K562 (cell line): ENCODE measurements around the gene HSF2. TPM values are rescaled to one million over a fixed set of nuclear protein-coding genes. Genes with fewer than 3 reads are reported as not detected.

Source experiments
- ATAC-seq: fragments of 200-7000 bp; cut with Tn5 transposase; 3 replicates; pipeline ENCODE4 v1.9.1; 2020; ENCODE audit warnings: moderate library complexity
- BruUV-seq: library from RNA; stranded (reverse); fragments of 400-500 nt; replicated peaks from 2 replicates; lab custom pipeline; 2021; lab: Mats Ljungman, UMichigan
- CTCF ChIA-PET: fragments of 300-600 bp; formaldehyde crosslinking; extraction: SDS; loops from one replicate; lab custom pipeline; 2021; ENCODE audit warnings: low intra/inter-chr PET ratio; lab: Yijun Ruan, JAX
- POLR2A ChIA-PET: fragments of 300-600, 350-650 bp; sonication (Branson Sonifier 250); formaldehyde crosslinking; extraction: SDS; loops from one replicate; lab custom pipeline; 2021; ENCODE audit warnings: antibody characterized with exemption, inconsistent platforms; lab: Yijun Ruan, JAX
- DNase-seq, 4 experiments: peaks; one replicate each; pipeline versions ENCODE4 v3.0.0 to v3.0.0-alpha.2; 2011 to 2018; ENCODE audit warnings: low spot score in 3 of 4, mixed read lengths in 3 of 4; ENCODE audit errors: extremely low read depth in 1 of 4
- FAIRE-seq: peaks from 2 replicates; lab custom pipeline; 2011; peaks lifted over from hg19 to GRCh38; lab: Jason Lieb, UNC
- H2AFZ ChIP-seq: 2 replicates; pipeline ENCODE4 v1.6.0; 2011; ENCODE audit warnings: low read depth, low read length, control low read depth, inconsistent platforms
- H3K27ac ChIP-seq: fragments of 200-600 bp; 3 replicates; pipeline ENCODE4 v1.8.0; 2011; ENCODE audit warnings: low read depth, mild to moderate bottlenecking, control low read depth, inconsistent platforms, low read length, moderate library complexity, mixed read lengths; ENCODE audit errors: extremely low read depth
- H3K27me3 ChIP-seq, 2 experiments: fragments of 300-600 bp in 1 of 2; 2 replicates in 1 of 2; 3 replicates in 1 of 2; pipeline versions ENCODE4 v1.6.0 to v1.8.0; 2011; ENCODE audit warnings: inconsistent platforms in 2 of 2, low read length in 2 of 2, mild to moderate bottlenecking in 1 of 2, mixed read lengths in 1 of 2, moderate library complexity in 1 of 2; ENCODE audit not compliant: control insufficient read depth in 2 of 2, insufficient read depth in 2 of 2
- H3K36me3 ChIP-seq: fragments of 300-600 bp; 3 replicates; pipeline ENCODE4 v1.8.0; 2011; ENCODE audit warnings: mild to moderate bottlenecking, low read length, inconsistent platforms; ENCODE audit not compliant: control insufficient read depth, insufficient read depth
- H3K4me1 ChIP-seq, 2 experiments: fragments of 200-600 bp in 1 of 2; replicated peaks in 1 of 2; 2 replicates in 1 of 2; 3 replicates in 1 of 2; pipeline versions ENCODE4 v1.5.1 to v1.8.0; 2011; ENCODE audit warnings: inconsistent platforms in 2 of 2, low read length in 2 of 2, mild to moderate bottlenecking in 1 of 2, mixed read lengths in 1 of 2, moderate library complexity in 1 of 2; ENCODE audit not compliant: control insufficient read depth in 2 of 2, insufficient read depth in 2 of 2
- H3K4me2 ChIP-seq: 2 replicates; pipeline ENCODE4 v1.6.1; 2011; ENCODE audit warnings: low read length, control low read depth, inconsistent platforms, mixed read lengths; ENCODE audit not compliant: insufficient read depth
- H3K4me3 ChIP-seq: fragments of 200-600 bp; sonication (generic), shearing (Covaris generic); 2 replicates; pipeline ENCODE4 v1.5.1; 2016; ENCODE audit warnings: control low read depth, inconsistent platforms
- H3K79me2 ChIP-seq: fragments of 200-600 bp; 3 replicates; pipeline ENCODE4 v1.8.0; 2011; ENCODE audit warnings: low read length, inconsistent platforms; ENCODE audit not compliant: control insufficient read depth, insufficient read depth
- H3K9ac ChIP-seq, 2 experiments: 2 replicates each; pipeline versions ENCODE4 v1.6.0 to v1.6.1; 2011; ENCODE audit warnings: low read depth in 2 of 2, low read length in 2 of 2, control low read depth in 1 of 2, inconsistent platforms in 1 of 2, mild to moderate bottlenecking in 1 of 2, mixed read lengths in 1 of 2; ENCODE audit not compliant: insufficient read depth in 1 of 2
- H3K9me1 ChIP-seq: one replicate; pipeline ENCODE4 v1.6.0; 2011; ENCODE audit warnings: inconsistent platforms, mild to moderate bottlenecking, low read length, moderate library complexity; ENCODE audit not compliant: control insufficient read depth, insufficient read depth
- H3K9me3 ChIP-seq: replicated peaks from 2 replicates; pipeline ENCODE4 v1.5.1; 2011; ENCODE audit warnings: low read depth, low read length, inconsistent platforms; ENCODE audit not compliant: control insufficient read depth, insufficient read depth
- H4K20me1 ChIP-seq: replicated peaks from 2 replicates; pipeline ENCODE4 v1.6.1; 2011; ENCODE audit warnings: low read length, inconsistent platforms, mixed read lengths; ENCODE audit not compliant: control insufficient read depth, insufficient read depth
- E2F1 ChIP-seq: sonication (generic); formaldehyde crosslinking; IDR thresholded peaks from 2 replicates; pipeline ENCODE4 v1.8.1; 2023; ENCODE audit warnings: mild to moderate bottlenecking, missing genetic modification reagents, moderate library complexity
- ELF4 ChIP-seq: fragments of 450-650 bp; formaldehyde crosslinking; IDR thresholded peaks from 2 replicates; pipeline ENCODE4 v1.4.0; 2022; ENCODE audit warnings: missing genetic modification characterization
- ETV5 ChIP-seq: sonication (generic); formaldehyde crosslinking; IDR thresholded peaks from 2 replicates; pipeline ENCODE4 v1.4.0; 2020; ENCODE audit warnings: low read depth, mild to moderate bottlenecking, missing genetic modification reagents
- GABPA ChIP-seq: fragments of 200-800 bp; sonication (Bioruptor generic); conservative IDR thresholded peaks from 2 replicates; pipeline ENCODE4 v1.6.1; 2016; ENCODE audit warnings: low read depth, missing genetic modification characterization, missing compliant biosample characterization
- ID3 ChIP-seq, 2 experiments: fragments of 250-450 bp in 1 of 2; fragments of 450-650 bp in 1 of 2; sonication (Bioruptor Pico) in 1 of 2; IDR thresholded peaks; 2 replicates each; pipeline versions ENCODE4 v1.6.1 to v1.8.0; 2016 to 2021; ENCODE audit warnings: mild to moderate bottlenecking in 2 of 2, moderate library complexity in 2 of 2, missing compliant biosample characterization in 1 of 2, missing genetic modification characterization in 1 of 2
- ILF3 ChIP-seq: fragments of 450-650 bp; IDR thresholded peaks from 2 replicates; pipeline ENCODE4 v1.6.1; 2018; ENCODE audit warnings: antibody characterized with exemption, mild to moderate bottlenecking, moderate library complexity, borderline replicate concordance
- JUND ChIP-seq, 2 experiments: IDR thresholded peaks; 2 replicates in 1 of 2; 3 replicates in 1 of 2; pipeline ENCODE4 v1.6.1; 2011; ENCODE audit warnings: borderline replicate concordance in 2 of 2, low read depth in 2 of 2, low read length in 2 of 2, improper control_type of control experiment in 1 of 2, missing biosample characterization in 1 of 2, missing genetic modification characterization in 1 of 2, missing genetic modification reagents in 1 of 2
- POLR3G ChIP-seq: IDR thresholded peaks from 2 replicates; pipeline ENCODE4 v1.6.1; 2011; ENCODE audit not compliant: insufficient read length, insufficient replicate concordance; ENCODE audit errors: extremely low read depth
- ZBED1 ChIP-seq: IDR thresholded peaks from 2 replicates; pipeline ENCODE4 v1.6.1; 2014
- ZNF354B ChIP-seq: fragments of 250-450 bp; sonication (Bioruptor Pico); IDR thresholded peaks from 2 replicates; pipeline ENCODE4 v1.4.0; 2020
- ZNF449 ChIP-seq: fragments of 250-450 bp; sonication (Bioruptor Pico); IDR thresholded peaks from 2 replicates; pipeline ENCODE4 v1.8.0; 2022; ENCODE audit warnings: moderate library complexity, mild to moderate bottlenecking, inconsistent platforms
- ZNF778 ChIP-seq: fragments of 450-650 bp; formaldehyde crosslinking; IDR thresholded peaks from 2 replicates; pipeline ENCODE4 v1.4.0; 2020; ENCODE audit warnings: mild to moderate bottlenecking, moderate library complexity
- in situ Hi-C: fragments of 300-500 bp; cut with MboI; formaldehyde crosslinking; loops from 4 replicates; pipeline ENCODE4 v1.15.0; 2018; ENCODE audit warnings: inconsistent platforms, mixed read lengths
- intact Hi-C: fragments of 100-400 bp; cut with micrococcal nuclease; formaldehyde crosslinking; loops from 2 replicates; pipeline ENCODE4 v1.14.2; 2022
- polyA plus RNA-seq, 8 experiments: library from polyadenylated mRNA; depleted of rRNA in 4 of 8; stranded (reverse) in 5 of 8; unstranded in 3 of 8; fragments of >200 nt; fragmentation: Nextera tagmentation in 2 of 8; fragmentation: Illumina TruSeq in 1 of 8; extraction: Ambion mirVana in 2 of 8; extraction: Trizol in 1 of 8; gene quantifications; 2 replicates each; pipeline versions ENCODE4 v1.2.1 to v1.2.3, GENCODE V29; 2011 to 2014; ENCODE audit warnings: inconsistent platforms in 1 of 8, missing spikeins in 1 of 8
- total RNA-seq, 7 experiments: library from RNA; depleted of rRNA in 6 of 7; stranded (reverse); fragments of >200 nt in 6 of 7; fragmentation: Illumina TruSeq in 2 of 7; extraction: Trizol in 2 of 7; gene quantifications; 2 replicates each; pipeline versions ENCODE4 v1.2.1 to v1.2.3, GENCODE V29; 2011 to 2021; ENCODE audit warnings: low replicate concordance in 1 of 7
- TF ChIP-seq, protein P1 (sequence below), 2 experiments: fragments of 450-650 bp; IDR thresholded peaks; 2 replicates each; pipeline ENCODE4 v1.6.1; 2018; ENCODE audit warnings: mild to moderate bottlenecking in 2 of 2, low read depth in 1 of 2; ENCODE audit not compliant: partially characterized antibody in 2 of 2

Gene HSF2
- total and polyA plus RNA-seq, 9 of the 15 experiments (the other 6 are each of a cell fraction or from before 2014, with no cell fraction given): 19.1 to 73.1 (median 29.2) TPM

GRCh38 chr6:122352981-122353664 is 46.3 kb upstream of the HSF2 start:
- no peaks in the 10 kb centered on the region for H4K20me1 ChIP-seq
- DNase-seq (no peak), FAIRE-seq (no peak), ATAC-seq (no peak)
- H3K4me1 ChIP-seq: no peaks in the 10 kb centered on the region
- no peaks in the 10 kb centered on the region; a peak in 1 of 5 replicates for H3K27me3 ChIP-seq
- H3K9me3 ChIP-seq: no peaks in the 10 kb centered on the region
- in situ Hi-C loops: no loop called here
- no peak overlapping the region for H3K27ac ChIP-seq
- CTCF ChIA-PET: no interaction called here
- H2AFZ ChIP-seq: no peak overlapping the region
- intact Hi-C loops: no loop called here
- no TSS peak for BruUV-seq
- no peak for TF ChIP-seq ID3 (CRISPR knock-in tag; IDR thresholded peaks at IDR 0.05)
- TF ChIP-seq ID3 (tag; IDR thresholded peaks at IDR 0.05): no peak
- no peak for TF ChIP-seq ZNF449 (CRISPR knock-in tag)
- TF ChIP-seq E2F1 (CRISPR knock-in tag): no peak
- TF ChIP-seq ZBED1: no peak
- no peak for TF ChIP-seq ZNF778 (CRISPR knock-in tag)
- no peak for TF ChIP-seq ILF3
- TF ChIP-seq, protein P1, sequence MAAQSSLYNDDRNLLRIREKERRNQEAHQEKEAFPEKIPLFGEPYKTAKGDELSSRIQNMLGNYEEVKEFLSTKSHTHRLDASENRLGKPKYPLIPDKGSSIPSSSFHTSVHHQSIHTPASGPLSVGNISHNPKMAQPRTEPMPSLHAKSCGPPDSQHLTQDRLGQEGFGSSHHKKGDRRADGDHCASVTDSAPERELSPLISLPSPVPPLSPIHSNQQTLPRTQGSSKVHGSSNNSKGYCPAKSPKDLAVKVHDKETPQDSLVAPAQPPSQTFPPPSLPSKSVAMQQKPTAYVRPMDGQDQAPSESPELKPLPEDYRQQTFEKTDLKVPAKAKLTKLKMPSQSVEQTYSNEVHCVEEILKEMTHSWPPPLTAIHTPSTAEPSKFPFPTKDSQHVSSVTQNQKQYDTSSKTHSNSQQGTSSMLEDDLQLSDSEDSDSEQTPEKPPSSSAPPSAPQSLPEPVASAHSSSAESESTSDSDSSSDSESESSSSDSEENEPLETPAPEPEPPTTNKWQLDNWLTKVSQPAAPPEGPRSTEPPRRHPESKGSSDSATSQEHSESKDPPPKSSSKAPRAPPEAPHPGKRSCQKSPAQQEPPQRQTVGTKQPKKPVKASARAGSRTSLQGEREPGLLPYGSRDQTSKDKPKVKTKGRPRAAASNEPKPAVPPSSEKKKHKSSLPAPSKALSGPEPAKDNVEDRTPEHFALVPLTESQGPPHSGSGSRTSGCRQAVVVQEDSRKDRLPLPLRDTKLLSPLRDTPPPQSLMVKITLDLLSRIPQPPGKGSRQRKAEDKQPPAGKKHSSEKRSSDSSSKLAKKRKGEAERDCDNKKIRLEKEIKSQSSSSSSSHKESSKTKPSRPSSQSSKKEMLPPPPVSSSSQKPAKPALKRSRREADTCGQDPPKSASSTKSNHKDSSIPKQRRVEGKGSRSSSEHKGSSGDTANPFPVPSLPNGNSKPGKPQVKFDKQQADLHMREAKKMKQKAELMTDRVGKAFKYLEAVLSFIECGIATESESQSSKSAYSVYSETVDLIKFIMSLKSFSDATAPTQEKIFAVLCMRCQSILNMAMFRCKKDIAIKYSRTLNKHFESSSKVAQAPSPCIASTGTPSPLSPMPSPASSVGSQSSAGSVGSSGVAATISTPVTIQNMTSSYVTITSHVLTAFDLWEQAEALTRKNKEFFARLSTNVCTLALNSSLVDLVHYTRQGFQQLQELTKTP (IDR thresholded peaks at IDR 0.05; ENCODE audit: low read depth in 1 of 2, partially characterized antibody in 2 of 2): no peak
- no peak for TF ChIP-seq POLR3G
- TF ChIP-seq ZNF354B (CRISPR knock-in tag): no peak
- TF ChIP-seq ETV5 (CRISPR knock-in tag): no peak
- TF ChIP-seq JUND (IDR thresholded peaks at IDR 0.05; ENCODE audit: borderline replicate concordance, low read depth, low read length): no peak
- TF ChIP-seq JUND (tag; IDR thresholded peaks at IDR 0.05; ENCODE audit: borderline replicate concordance, low read depth, low read length): no peak
- no peak for TF ChIP-seq ELF4
- no peak for TF ChIP-seq GABPA (tag)
- no peak overlapping the region for H3K9ac ChIP-seq
- H3K79me2 ChIP-seq: no peaks in the 10 kb centered on the region
- POLR2A ChIA-PET: interaction anchor here (0.6 kb wide), 1 partner anchor 1145 kb away, joined by 3 read pairs; no protein-coding TSS in a partner anchor
- H3K9me1 ChIP-seq: no peaks in the 10 kb centered on the region
- no peak overlapping the region for H3K4me3 ChIP-seq
- H3K36me3 ChIP-seq: no peaks in the 10 kb centered on the region
- H3K4me2 ChIP-seq: no peak overlapping the region
